GM12878 (cell line): ENCODE data around the gene IHH.

Experiments
- CREB1 ChIP-seq: IDR thresholded peaks from 2 replicates; pipeline ENCODE4 v1.6.1; 2012; ENCODE audit warnings: low read depth, mild to moderate bottlenecking, inconsistent platforms
- MAX ChIP-seq: IDR thresholded peaks from 2 replicates; pipeline ENCODE4 v1.6.1; 2012; ENCODE audit warnings: low read depth, low read length, improper control_type of control experiment
- POLR2A ChIP-seq: IDR thresholded peaks from 2 replicates; pipeline ENCODE4 v1.6.1; 2011; ENCODE audit warnings: low read depth, mild to moderate bottlenecking, low read length
- POLR2AphosphoS5 ChIP-seq: IDR thresholded peaks from 2 replicates; pipeline ENCODE4 v1.6.1; 2011; ENCODE audit warnings: mild to moderate bottlenecking, low read length, inconsistent platforms
- RAD21 ChIP-seq: IDR thresholded peaks from 2 replicates; pipeline ENCODE4 v1.6.1; 2011; ENCODE audit warnings: mild to moderate bottlenecking, low read depth, low read length, moderate library complexity; ENCODE audit not compliant: insufficient read depth
- RUNX3 ChIP-seq: IDR thresholded peaks from 2 replicates; pipeline ENCODE4 v1.6.1; 2012; ENCODE audit warnings: low read length, inconsistent platforms
- SMC3 ChIP-seq: IDR thresholded peaks from 2 replicates; pipeline ENCODE4 v1.6.1; 2011; ENCODE audit warnings: low read length, improper control_type of control experiment, borderline replicate concordance
- STAT3 ChIP-seq: IDR thresholded peaks from 2 replicates; pipeline ENCODE4 v1.6.1; 2011; ENCODE audit warnings: low read depth, low read length, improper control_type of control experiment
- ZBTB40 ChIP-seq: fragments of 450-650 bp; IDR thresholded peaks from 2 replicates; pipeline ENCODE4 v1.6.1; 2016; ENCODE audit warnings: mild to moderate bottlenecking, moderate library complexity, borderline replicate concordance
- TF ChIP-seq, protein P1 (sequence below), 3 experiments: IDR thresholded peaks in 2 of 3; conservative IDR thresholded peaks in 1 of 3; 2 replicates each; pipeline ENCODE4 v1.5.1; 2011; ENCODE audit warnings: low read depth in 3 of 3, low read length in 3 of 3, mild to moderate bottlenecking in 3 of 3, control low read depth in 2 of 3, moderate library complexity in 2 of 3, inconsistent platforms in 1 of 3, mixed read lengths in 1 of 3; ENCODE audit not compliant: control insufficient read depth in 2 of 3, insufficient read depth in 1 of 3; ENCODE audit errors: extremely low read depth in 1 of 3
- TF ChIP-seq, protein P2 (sequence below): fragments of 450-650 bp; conservative IDR thresholded peaks from 2 replicates; pipeline ENCODE4 v1.6.1; 2017; ENCODE audit warnings: mild to moderate bottlenecking, moderate library complexity

GRCh38 chr2:219028141-219028540 lies 32.6 kb downstream of the IHH start:
- TF ChIP-seq SMC3, result no peak
- TF ChIP-seq, protein P1, sequence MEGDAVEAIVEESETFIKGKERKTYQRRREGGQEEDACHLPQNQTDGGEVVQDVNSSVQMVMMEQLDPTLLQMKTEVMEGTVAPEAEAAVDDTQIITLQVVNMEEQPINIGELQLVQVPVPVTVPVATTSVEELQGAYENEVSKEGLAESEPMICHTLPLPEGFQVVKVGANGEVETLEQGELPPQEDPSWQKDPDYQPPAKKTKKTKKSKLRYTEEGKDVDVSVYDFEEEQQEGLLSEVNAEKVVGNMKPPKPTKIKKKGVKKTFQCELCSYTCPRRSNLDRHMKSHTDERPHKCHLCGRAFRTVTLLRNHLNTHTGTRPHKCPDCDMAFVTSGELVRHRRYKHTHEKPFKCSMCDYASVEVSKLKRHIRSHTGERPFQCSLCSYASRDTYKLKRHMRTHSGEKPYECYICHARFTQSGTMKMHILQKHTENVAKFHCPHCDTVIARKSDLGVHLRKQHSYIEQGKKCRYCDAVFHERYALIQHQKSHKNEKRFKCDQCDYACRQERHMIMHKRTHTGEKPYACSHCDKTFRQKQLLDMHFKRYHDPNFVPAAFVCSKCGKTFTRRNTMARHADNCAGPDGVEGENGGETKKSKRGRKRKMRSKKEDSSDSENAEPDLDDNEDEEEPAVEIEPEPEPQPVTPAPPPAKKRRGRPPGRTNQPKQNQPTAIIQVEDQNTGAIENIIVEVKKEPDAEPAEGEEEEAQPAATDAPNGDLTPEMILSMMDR (IDR thresholded peaks at IDR 0.05 in 2 of 3, conservative IDR thresholded peaks at IDR 0.05 in 1 of 3; ENCODE audit: control insufficient read depth in 2 of 3, extremely low read depth in 1 of 3, insufficient read depth in 1 of 3, low read depth in 3 of 3, low read length in 3 of 3), result no peak
- TF ChIP-seq POLR2A, result no peak
- TF ChIP-seq ZBTB40, result no peak
- TF ChIP-seq STAT3, result no peak
- TF ChIP-seq RAD21, result no peak
- TF ChIP-seq CREB1, result no peak
- no peak for TF ChIP-seq MAX
- TF ChIP-seq, protein P2, sequence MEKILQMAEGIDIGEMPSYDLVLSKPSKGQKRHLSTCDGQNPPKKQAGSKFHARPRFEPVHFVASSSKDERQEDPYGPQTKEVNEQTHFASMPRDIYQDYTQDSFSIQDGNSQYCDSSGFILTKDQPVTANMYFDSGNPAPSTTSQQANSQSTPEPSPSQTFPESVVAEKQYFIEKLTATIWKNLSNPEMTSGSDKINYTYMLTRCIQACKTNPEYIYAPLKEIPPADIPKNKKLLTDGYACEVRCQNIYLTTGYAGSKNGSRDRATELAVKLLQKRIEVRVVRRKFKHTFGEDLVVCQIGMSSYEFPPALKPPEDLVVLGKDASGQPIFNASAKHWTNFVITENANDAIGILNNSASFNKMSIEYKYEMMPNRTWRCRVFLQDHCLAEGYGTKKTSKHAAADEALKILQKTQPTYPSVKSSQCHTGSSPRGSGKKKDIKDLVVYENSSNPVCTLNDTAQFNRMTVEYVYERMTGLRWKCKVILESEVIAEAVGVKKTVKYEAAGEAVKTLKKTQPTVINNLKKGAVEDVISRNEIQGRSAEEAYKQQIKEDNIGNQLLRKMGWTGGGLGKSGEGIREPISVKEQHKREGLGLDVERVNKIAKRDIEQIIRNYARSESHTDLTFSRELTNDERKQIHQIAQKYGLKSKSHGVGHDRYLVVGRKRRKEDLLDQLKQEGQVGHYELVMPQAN, result no peak
- TF ChIP-seq RUNX3, result no peak
- no peak for TF ChIP-seq POLR2AphosphoS5
